Measurements from ENCODE around the gene ADAMTS9. TPM values are rescaled to one million over a fixed set of nuclear protein-coding genes. Genes with fewer than 3 reads are reported as not detected.

Gene ADAMTS9
- polyA plus RNA-seq, 1 donor, result 15.4 TPM

DNA sequence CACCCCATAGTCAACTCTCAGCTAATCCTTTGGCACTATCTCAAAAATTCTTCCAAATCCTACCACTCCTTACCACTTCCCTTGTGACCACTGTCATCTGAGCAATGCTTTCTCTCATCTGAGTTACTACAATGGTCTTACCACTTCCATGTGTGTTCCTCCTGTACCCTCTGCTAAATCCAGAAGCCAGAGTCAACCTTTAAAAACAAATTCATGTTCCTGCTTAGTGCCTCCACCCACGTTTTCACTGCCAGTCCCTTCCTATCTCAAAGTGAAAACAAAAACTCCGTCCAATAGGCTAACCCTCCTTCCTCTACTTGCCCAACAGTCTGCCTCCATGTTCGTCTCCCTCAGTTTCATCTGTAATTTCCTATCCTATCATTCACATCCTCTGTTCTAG lies 109.0 kb downstream of the ADAMTS9 start:
- Histone ChIP-seq H3K27me3 (ENCODE audit: control insufficient read depth, insufficient read depth, low read length) (no peaks in the 10 kb centered on the region), H3K4me3 (ENCODE audit: low read length) (no peak overlapping the region), H3K4me1 (ENCODE audit: control insufficient read depth, insufficient read depth, low read length) (no peaks in the 10 kb centered on the region), H3K9me3 (ENCODE audit: control insufficient read depth, low read depth, low read length) (no peaks in the 10 kb centered on the region), H3K27ac (ENCODE audit: low read length) (no peak overlapping the region), H3K36me3 (ENCODE audit: control insufficient read depth, insufficient read depth, low read length) (no peaks in the 10 kb centered on the region)
- WGBS (ENCODE audit: insufficient coverage, low lambda C conversion rate), result 92% methylated on average over 2 of the region's 3 CpGs
- no peak for DNase-seq

DNA sequence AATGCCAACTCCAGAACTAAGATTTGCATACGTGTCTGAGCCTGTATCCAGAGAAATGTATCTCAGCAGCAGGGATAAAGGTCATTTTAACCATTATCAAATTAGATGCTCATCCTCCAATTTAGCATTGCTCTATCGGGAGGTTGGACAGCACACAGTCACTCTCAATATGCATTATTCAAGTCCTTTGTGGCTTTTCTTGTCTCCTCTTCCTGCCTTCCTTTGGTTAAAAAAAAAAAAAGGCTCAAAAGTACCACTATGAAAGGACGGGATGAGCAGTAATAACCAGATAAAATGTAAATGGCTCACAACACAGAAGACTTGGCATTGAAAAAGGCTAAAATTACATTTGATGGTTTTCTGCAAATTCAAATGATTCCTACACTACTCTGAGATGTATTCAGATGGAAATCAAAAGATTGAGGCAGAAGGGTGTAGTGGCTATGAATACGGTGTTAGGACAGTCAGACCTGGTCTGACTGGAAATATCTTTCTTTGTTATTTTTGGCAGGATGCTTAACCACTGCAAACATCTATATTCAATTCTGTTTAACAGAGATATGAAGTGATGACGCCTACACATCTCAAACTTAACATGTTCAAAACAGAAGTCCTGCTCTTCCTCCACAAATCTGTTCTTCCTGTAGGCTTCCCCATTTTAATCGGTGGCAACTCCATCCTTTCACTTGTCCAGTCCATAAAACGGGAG lies 109.6 kb downstream of the ADAMTS9 start:
- no peaks in the 10 kb centered on the region for H3K4me1 ChIP-seq (ENCODE audit: control insufficient read depth, insufficient read depth, low read length)
- no peaks in the 10 kb centered on the region for H3K36me3 ChIP-seq (ENCODE audit: control insufficient read depth, insufficient read depth, low read length)
- no peaks in the 10 kb centered on the region for H3K9me3 ChIP-seq (ENCODE audit: control insufficient read depth, low read depth, low read length)
- H3K27me3 ChIP-seq (ENCODE audit: control insufficient read depth, insufficient read depth, low read length), result no peaks in the 10 kb centered on the region
- DNase-seq, result no peak
- H3K27ac ChIP-seq (ENCODE audit: low read length), result no peak overlapping the region
- no peak overlapping the region for H3K4me3 ChIP-seq (ENCODE audit: low read length)
- 90% methylated on average over 4 of the region's 7 CpGs for WGBS (ENCODE audit: insufficient coverage, low lambda C conversion rate)

DNA sequence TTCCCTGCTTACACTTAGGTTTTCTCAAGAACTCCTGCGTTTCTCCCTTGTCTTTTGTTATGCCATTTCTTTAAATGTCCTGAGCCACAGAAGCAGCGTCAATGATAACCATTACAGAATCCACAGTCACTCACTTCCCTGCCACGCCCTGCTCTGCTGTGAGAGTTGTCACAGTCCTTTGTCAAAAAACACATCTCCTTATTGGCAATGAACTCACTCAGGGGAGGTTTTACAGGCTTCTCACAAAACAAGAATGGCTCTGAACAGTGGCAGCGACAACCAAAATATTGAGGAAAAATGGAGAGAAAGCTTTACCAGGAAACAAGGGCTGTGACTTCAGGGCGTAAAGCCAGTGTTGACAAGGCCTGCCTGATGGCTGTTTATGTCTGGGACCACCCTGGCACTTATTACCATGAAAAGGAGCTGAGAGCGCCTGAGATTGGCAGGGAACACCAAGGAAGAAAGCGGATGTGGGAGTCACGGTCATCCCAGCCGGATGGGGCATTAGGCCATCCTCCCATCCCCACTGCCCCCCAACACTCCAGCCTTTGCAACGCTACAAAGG lies 111.5 kb downstream of the ADAMTS9 start:
- Histone ChIP-seq H3K36me3 (ENCODE audit: control insufficient read depth, insufficient read depth, low read length) (no peaks in the 10 kb centered on the region), H3K9me3 (ENCODE audit: control insufficient read depth, low read depth, low read length) (no peaks in the 10 kb centered on the region), H3K4me1 (ENCODE audit: control insufficient read depth, insufficient read depth, low read length) (no peaks in the 10 kb centered on the region), H3K27ac (ENCODE audit: low read length) (no peak overlapping the region), H3K27me3 (ENCODE audit: control insufficient read depth, insufficient read depth, low read length) (no peaks in the 10 kb centered on the region), H3K4me3 (ENCODE audit: low read length) (no peak overlapping the region)
- DNase-seq, result no peak
- 79% methylated on average over 3 of the region's 10 CpGs for WGBS (ENCODE audit: insufficient coverage, low lambda C conversion rate)

DNA sequence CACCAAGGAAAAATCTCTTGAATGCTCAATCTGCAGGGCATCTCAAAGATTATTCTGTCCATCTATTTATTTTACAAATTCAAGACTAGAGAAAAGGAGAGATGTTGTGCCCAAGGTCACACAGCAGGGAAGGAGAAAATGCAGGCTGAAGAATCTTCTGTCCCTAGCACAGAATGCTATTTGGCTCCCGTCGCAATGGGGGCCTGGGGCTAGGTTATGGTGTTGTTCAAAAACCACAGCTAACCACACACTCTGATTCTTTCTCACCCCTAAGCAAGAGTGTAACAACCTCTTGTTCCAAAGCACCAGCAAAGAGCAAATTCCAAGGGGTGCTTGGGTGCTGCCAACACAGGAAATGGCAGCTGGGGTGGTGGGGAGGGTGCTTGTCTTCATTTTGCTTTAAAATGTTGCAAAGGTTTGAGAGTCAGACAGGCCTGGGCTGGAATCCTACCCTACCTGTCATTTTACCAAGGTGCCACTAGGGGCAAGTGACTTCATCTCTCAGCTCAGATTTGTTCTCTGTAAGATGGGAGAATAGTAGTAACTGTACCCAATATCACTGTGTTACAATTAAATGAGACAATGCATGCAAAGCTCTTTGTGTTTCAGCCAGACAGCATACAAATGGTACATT lies 112.5 kb downstream of the ADAMTS9 start:
- H3K27me3 ChIP-seq (ENCODE audit: control insufficient read depth, insufficient read depth, low read length), result no peaks in the 10 kb centered on the region
- no peaks in the 10 kb centered on the region for H3K9me3 ChIP-seq (ENCODE audit: control insufficient read depth, low read depth, low read length)
- H3K36me3 ChIP-seq (ENCODE audit: control insufficient read depth, insufficient read depth, low read length), result no peaks in the 10 kb centered on the region
- H3K27ac ChIP-seq (ENCODE audit: low read length), result no peak overlapping the region
- no CpG with 5 or more reads among the region's 2 CpGs for WGBS (ENCODE audit: insufficient coverage, low lambda C conversion rate)
- H3K4me1 ChIP-seq (ENCODE audit: control insufficient read depth, insufficient read depth, low read length), result no peaks in the 10 kb centered on the region
- DNase-seq, result no peak
- no peak overlapping the region for H3K4me3 ChIP-seq (ENCODE audit: low read length)

DNA sequence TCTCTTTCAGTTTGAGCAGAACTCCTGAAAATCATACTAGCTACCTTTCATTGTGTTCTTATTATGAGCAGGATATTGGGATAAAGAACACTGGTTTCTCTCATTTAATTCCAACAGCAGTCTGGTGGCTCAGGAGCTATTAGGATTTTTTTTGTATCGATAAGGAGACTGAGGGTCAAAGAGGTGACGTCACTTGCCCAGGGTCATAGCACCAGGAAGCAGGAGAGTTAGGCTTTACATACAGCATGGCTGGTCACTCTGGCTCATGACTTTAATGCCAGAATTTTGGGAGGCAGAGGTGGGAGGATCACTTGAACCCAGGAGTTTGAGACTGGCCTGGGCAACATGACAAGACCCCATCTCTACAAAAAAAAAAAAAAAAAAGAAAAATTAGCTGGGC lies 113.6 kb downstream of the ADAMTS9 start:
- no peaks in the 10 kb centered on the region for H3K9me3 ChIP-seq (ENCODE audit: control insufficient read depth, low read depth, low read length)
- no peak overlapping the region for H3K4me3 ChIP-seq (ENCODE audit: low read length)
- no peak for DNase-seq
- H3K36me3 ChIP-seq (ENCODE audit: control insufficient read depth, insufficient read depth, low read length), result no peaks in the 10 kb centered on the region
- no CpG with 5 or more reads among the region's 2 CpGs for WGBS (ENCODE audit: insufficient coverage, low lambda C conversion rate)
- H3K27me3 ChIP-seq (ENCODE audit: control insufficient read depth, insufficient read depth, low read length), result no peaks in the 10 kb centered on the region
- H3K27ac ChIP-seq (ENCODE audit: low read length), result no peak overlapping the region
- no peaks in the 10 kb centered on the region for H3K4me1 ChIP-seq (ENCODE audit: control insufficient read depth, insufficient read depth, low read length)

DNA sequence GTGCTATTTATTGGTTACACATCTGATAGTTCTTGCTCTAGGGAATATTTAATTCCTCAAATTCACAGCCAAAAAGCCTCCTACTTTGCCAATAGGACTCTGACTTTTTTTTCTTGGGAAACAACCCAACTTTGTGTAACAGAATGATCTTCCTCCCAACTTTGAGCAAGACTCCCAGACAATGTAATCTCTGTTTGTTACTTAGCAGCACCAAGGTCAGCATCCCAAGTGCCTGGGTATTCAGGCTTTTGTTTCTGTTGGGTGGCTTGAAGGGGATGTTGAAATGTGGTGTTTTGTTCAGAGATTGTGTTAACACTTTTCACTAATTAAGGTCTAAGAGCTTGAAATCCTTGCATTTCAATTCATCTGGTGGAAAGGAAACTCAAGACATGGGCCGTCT lies 115.8 kb downstream of the ADAMTS9 start:
- H3K9me3 ChIP-seq (ENCODE audit: control insufficient read depth, low read depth, low read length), result no peaks in the 10 kb centered on the region
- no CpG with 5 or more reads among the region's 1 CpG for WGBS (ENCODE audit: insufficient coverage, low lambda C conversion rate)

DNA sequence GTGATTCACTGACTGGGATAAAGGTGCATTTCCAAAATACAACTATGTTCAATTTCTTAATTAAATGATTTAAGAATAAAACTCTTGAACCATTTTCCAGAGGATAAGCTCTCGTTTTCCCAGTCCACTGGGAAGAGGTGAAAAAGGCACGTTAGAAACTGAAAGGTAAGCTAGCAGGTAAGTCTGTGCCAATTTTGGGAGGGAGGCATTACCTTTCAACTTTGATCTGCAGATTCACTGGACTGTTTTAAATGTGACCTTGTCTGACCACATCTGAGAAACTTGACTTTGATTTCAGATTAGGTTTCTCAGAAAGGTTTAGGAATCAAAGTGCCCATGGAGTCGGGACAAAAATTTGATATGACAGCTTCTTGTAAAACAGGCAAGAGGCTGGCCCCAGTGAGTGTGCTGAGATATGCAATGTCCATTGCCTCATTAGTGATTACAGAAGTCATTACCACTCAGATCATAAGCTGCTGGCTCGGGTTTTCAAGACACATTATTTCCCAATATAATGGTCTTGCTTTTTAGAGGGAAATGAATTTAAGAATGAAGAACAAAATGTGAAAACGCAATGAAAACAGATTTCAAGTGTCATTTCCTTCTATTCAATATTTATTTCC lies 118.8 kb downstream of the ADAMTS9 start:
- Histone ChIP-seq H3K4me1 (ENCODE audit: control insufficient read depth, insufficient read depth, low read length) (no peaks in the 10 kb centered on the region), H3K9me3 (ENCODE audit: control insufficient read depth, low read depth, low read length) (no peaks in the 10 kb centered on the region), H3K27me3 (ENCODE audit: control insufficient read depth, insufficient read depth, low read length) (no peaks in the 10 kb centered on the region), H3K36me3 (ENCODE audit: control insufficient read depth, insufficient read depth, low read length) (no peaks in the 10 kb centered on the region), H3K27ac (ENCODE audit: low read length) (no peak overlapping the region), H3K4me3 (ENCODE audit: low read length) (no peak overlapping the region)
- 81% methylated on average over 3 of the region's 5 CpGs for WGBS (ENCODE audit: insufficient coverage, low lambda C conversion rate)
- no peak for DNase-seq

More for the DNA sequence above, 115.8 kb downstream of the ADAMTS9 start:
- Histone ChIP-seq H3K27ac (ENCODE audit: low read length) (no peak overlapping the region), H3K4me1 (ENCODE audit: control insufficient read depth, insufficient read depth, low read length) (no peaks in the 10 kb centered on the region), H3K27me3 (ENCODE audit: control insufficient read depth, insufficient read depth, low read length) (no peaks in the 10 kb centered on the region), H3K4me3 (ENCODE audit: low read length) (no peak overlapping the region), H3K36me3 (ENCODE audit: control insufficient read depth, insufficient read depth, low read length) (no peaks in the 10 kb centered on the region)
- no peak for DNase-seq

DNA sequence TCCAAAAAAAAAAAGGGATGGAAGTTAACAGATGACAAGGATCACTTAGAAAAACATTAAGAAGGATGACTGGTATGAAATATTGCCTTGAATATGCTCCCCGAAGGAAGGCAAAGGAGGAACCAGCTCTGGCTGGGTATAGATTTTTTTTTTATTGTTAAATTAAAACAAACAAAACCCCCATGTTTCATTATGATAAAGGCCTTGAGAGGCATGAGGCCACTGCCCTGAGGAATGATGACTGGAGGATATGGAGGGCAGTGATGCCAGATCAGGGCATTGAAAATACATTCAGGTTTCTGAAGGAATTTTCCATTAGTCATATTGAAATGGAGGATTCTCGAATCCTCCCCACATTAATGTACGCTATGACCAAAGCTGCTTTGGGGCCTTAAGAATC lies 120.9 kb downstream of the ADAMTS9 start:
- no peak overlapping the region for H3K27ac ChIP-seq (ENCODE audit: low read length)
- WGBS (ENCODE audit: insufficient coverage, low lambda C conversion rate), result 88% methylated on average over 1 of the region's 3 CpGs

DNA sequence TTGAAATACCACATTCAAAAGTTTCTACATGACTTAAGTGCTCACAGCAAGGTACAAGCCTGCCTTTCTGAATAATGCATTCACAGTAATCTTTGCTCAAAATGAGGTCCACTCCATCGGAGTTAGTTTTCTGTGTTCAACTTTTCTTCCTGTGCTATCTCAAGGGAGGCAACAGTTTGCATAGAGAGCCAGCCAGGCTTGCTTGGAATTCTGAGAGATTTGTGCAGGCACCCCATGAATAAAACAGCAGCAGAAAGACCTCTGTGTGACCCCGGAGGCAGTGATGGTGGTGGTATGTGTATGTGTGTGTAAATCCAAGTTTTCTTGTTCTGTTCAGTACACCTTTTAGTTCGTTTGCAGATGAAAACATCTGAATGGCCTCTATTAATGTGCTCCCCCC lies 124.0 kb downstream of the ADAMTS9 start:
- H3K27me3 ChIP-seq (ENCODE audit: control insufficient read depth, insufficient read depth, low read length), result no peaks in the 10 kb centered on the region
- no peaks in the 10 kb centered on the region for H3K9me3 ChIP-seq (ENCODE audit: control insufficient read depth, low read depth, low read length)
- peaks cover 2% of the 10 kb centered on the region for H3K36me3 ChIP-seq (ENCODE audit: control insufficient read depth, insufficient read depth, low read length)
- no CpG with 5 or more reads among the region's 3 CpGs for WGBS (ENCODE audit: insufficient coverage, low lambda C conversion rate)
- H3K4me3 ChIP-seq (ENCODE audit: low read length), result no peak overlapping the region
- DNase-seq, result no peak
- H3K27ac ChIP-seq (ENCODE audit: low read length), result no peak overlapping the region
- peaks cover 2% of the 10 kb centered on the region for H3K4me1 ChIP-seq (ENCODE audit: control insufficient read depth, insufficient read depth, low read length)

More for the DNA sequence above, 120.9 kb downstream of the ADAMTS9 start:
- H3K4me1 ChIP-seq (ENCODE audit: control insufficient read depth, insufficient read depth, low read length), result peaks cover 2% of the 10 kb centered on the region
- no peaks in the 10 kb centered on the region for H3K27me3 ChIP-seq (ENCODE audit: control insufficient read depth, insufficient read depth, low read length)
- H3K9me3 ChIP-seq (ENCODE audit: control insufficient read depth, low read depth, low read length), result no peaks in the 10 kb centered on the region
- H3K4me3 ChIP-seq (ENCODE audit: low read length), result no peak overlapping the region
- no peak for DNase-seq
- no peaks in the 10 kb centered on the region for H3K36me3 ChIP-seq (ENCODE audit: control insufficient read depth, insufficient read depth, low read length)

DNA sequence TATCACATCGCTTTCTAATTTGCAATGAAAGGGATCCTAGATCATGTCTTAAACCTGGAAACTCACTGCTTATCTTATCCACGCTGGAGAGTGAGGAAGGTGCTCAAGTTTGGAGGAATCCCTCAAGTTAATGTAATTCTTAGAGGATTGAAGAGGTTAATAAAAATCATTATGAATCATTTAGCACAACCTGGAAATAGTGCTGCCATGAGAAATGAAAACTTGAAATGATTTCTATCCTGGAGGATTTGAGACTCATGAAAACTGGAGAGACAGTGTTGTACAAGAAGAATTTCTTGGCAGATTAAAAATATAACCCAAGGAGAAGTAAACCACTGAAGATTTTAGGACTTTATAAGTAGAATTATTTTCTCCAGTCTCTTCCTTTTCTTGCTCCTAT lies 125.9 kb downstream of the ADAMTS9 start:
- Histone ChIP-seq H3K27ac (ENCODE audit: low read length) (no peak overlapping the region), H3K36me3 (ENCODE audit: control insufficient read depth, insufficient read depth, low read length) (peaks cover 2% of the 10 kb centered on the region), H3K27me3 (ENCODE audit: control insufficient read depth, insufficient read depth, low read length) (no peaks in the 10 kb centered on the region), H3K4me1 (ENCODE audit: control insufficient read depth, insufficient read depth, low read length) (peaks cover 2% of the 10 kb centered on the region), H3K4me3 (ENCODE audit: low read length) (no peak overlapping the region), H3K9me3 (ENCODE audit: control insufficient read depth, low read depth, low read length) (no peaks in the 10 kb centered on the region)
- DNase-seq, result no peak
- WGBS (ENCODE audit: insufficient coverage, low lambda C conversion rate), result no CpG with 5 or more reads among the region's 2 CpGs
